IMR-90 (cell line): ENCODE data around the gene GTF3C4. TPM values are rescaled to one million over a fixed set of nuclear protein-coding genes. Genes with fewer than 3 reads are reported as not detected.

ENCODE experiments used
- ATAC-seq: fragments of 200-7000 bp; cut with Tn5 transposase; 2 replicates; pipeline ENCODE4 v1.9.1; 2020; ENCODE audit warnings: low read depth, mild to moderate bottlenecking, moderate library complexity
- BruUV-seq: library from RNA; stranded (reverse); fragments of 400-500 nt; replicated peaks from 2 replicates; lab custom pipeline; 2021; lab: Mats Ljungman, UMichigan
- CTCF ChIA-PET: fragments of 300-600 bp; formaldehyde crosslinking; extraction: SDS; loops from one replicate; lab custom pipeline; 2021; ENCODE audit warnings: antibody characterized with exemption; lab: Yijun Ruan, JAX
- POLR2A ChIA-PET: fragments of 300-600 bp; sonication (Branson Sonifier 250); formaldehyde crosslinking; loops from one replicate; lab custom pipeline; 2022; ENCODE audit warnings: antibody characterized with exemption; ENCODE audit not compliant: unreplicated experiment; lab: Charles Lee
- DNase-seq: peaks from one replicate; pipeline ENCODE4 v3.0.0; 2013
- H2AFZ ChIP-seq: replicated peaks from 2 replicates; pipeline ENCODE3; 2013; ENCODE audit warnings: low read length, mild to moderate bottlenecking; ENCODE audit not compliant: poor library complexity
- H2AK5ac ChIP-seq: 2 replicates; pipeline ENCODE4 v1.6.1; 2013; ENCODE audit warnings: low read depth, low read length, inconsistent platforms
- H2AK9ac ChIP-seq: replicated peaks from 2 replicates; pipeline ENCODE3; 2013; ENCODE audit warnings: mild to moderate bottlenecking, low read depth, low read length, moderate library complexity; ENCODE audit not compliant: poor library complexity
- H2BK120ac ChIP-seq: 2 replicates; pipeline ENCODE4 v1.6.1; 2013; ENCODE audit warnings: low read depth, low read length, inconsistent platforms
- H2BK15ac ChIP-seq: 3 replicates; pipeline ENCODE4 v1.6.1; 2013; ENCODE audit warnings: low read depth, low read length, inconsistent platforms
- H2BK20ac ChIP-seq: 2 replicates; pipeline ENCODE4 v1.6.1; 2013; ENCODE audit warnings: low read depth, mild to moderate bottlenecking, inconsistent platforms, low read length, moderate library complexity
- H2BK5ac ChIP-seq: 2 replicates; pipeline ENCODE4 v1.6.1; 2013; ENCODE audit warnings: mild to moderate bottlenecking, low read depth, low read length, inconsistent platforms; ENCODE audit not compliant: poor library complexity, severe bottlenecking
- H3K14ac ChIP-seq: replicated peaks from 2 replicates; pipeline ENCODE4 v1.6.1; 2013; ENCODE audit warnings: low read depth, low read length, inconsistent platforms
- H3K18ac ChIP-seq: 2 replicates; pipeline ENCODE4 v1.6.1; 2013; ENCODE audit warnings: low read depth, low read length, control low read depth
- H3K23ac ChIP-seq: 2 replicates; pipeline ENCODE4 v1.6.1; 2013; ENCODE audit warnings: low read depth, low read length, inconsistent platforms
- H3K27ac ChIP-seq: 2 replicates; pipeline ENCODE4 v1.5.1; 2013; ENCODE audit warnings: mild to moderate bottlenecking, control low read depth, low read length; ENCODE audit not compliant: insufficient read depth
- H3K27me3 ChIP-seq: 2 replicates; pipeline ENCODE4 v1.6.1; 2013; ENCODE audit warnings: low read length; ENCODE audit not compliant: control insufficient read depth, insufficient read depth
- H3K36me3 ChIP-seq: 2 replicates; pipeline ENCODE4 v1.6.1; 2013; ENCODE audit warnings: low read length, mixed read lengths; ENCODE audit not compliant: control insufficient read depth, insufficient read depth
- H3K4ac ChIP-seq: 2 replicates; pipeline ENCODE4 v1.6.1; 2013; ENCODE audit warnings: low read depth, low read length, inconsistent platforms
- H3K4me1 ChIP-seq: 2 replicates; pipeline ENCODE4 v1.6.1; 2013; ENCODE audit warnings: low read length, mixed read lengths; ENCODE audit not compliant: control insufficient read depth, insufficient read depth
- H3K4me2 ChIP-seq: 2 replicates; pipeline ENCODE4 v1.6.1; 2013; ENCODE audit warnings: low read depth, mild to moderate bottlenecking, control low read depth, low read length, moderate library complexity
- H3K4me3 ChIP-seq: 2 replicates; pipeline ENCODE4 v1.5.1; 2013; ENCODE audit warnings: low read depth, mild to moderate bottlenecking, control low read depth, low read length, moderate library complexity; ENCODE audit not compliant: insufficient read depth
- H3K56ac ChIP-seq: 2 replicates; pipeline ENCODE4 v1.6.1; 2013; ENCODE audit warnings: low read length, inconsistent platforms; ENCODE audit not compliant: insufficient read depth; ENCODE audit errors: extremely low read depth
- H3K79me1 ChIP-seq, 2 experiments: 2 replicates each; pipeline ENCODE4 v1.6.1; 2013; ENCODE audit warnings: low read length in 2 of 2, inconsistent platforms in 1 of 2, low read depth in 1 of 2
- H3K9ac ChIP-seq: 2 replicates; pipeline ENCODE4 v1.6.1; 2013; ENCODE audit warnings: low read depth, low read length, control low read depth
- H3K9me1 ChIP-seq: 2 replicates; pipeline ENCODE4 v1.6.1; 2013; ENCODE audit warnings: low read length, inconsistent platforms; ENCODE audit not compliant: insufficient read depth
- H3K9me3 ChIP-seq: 2 replicates; pipeline ENCODE4 v1.6.1; 2013; ENCODE audit warnings: low read length; ENCODE audit not compliant: control insufficient read depth, insufficient read depth
- H4K20me1 ChIP-seq: 2 replicates; pipeline ENCODE4 v1.6.1; 2013; ENCODE audit warnings: low read length, inconsistent platforms; ENCODE audit not compliant: insufficient read depth
- H4K5ac ChIP-seq: 2 replicates; pipeline ENCODE4 v1.6.1; 2013; ENCODE audit warnings: mild to moderate bottlenecking, low read depth, low read length, control low read depth
- H4K8ac ChIP-seq, 2 experiments: 2 replicates each; pipeline ENCODE4 v1.6.1; 2013; ENCODE audit warnings: low read depth in 2 of 2, low read length in 2 of 2, control low read depth in 1 of 2, inconsistent platforms in 1 of 2
- H4K91ac ChIP-seq: 2 replicates; pipeline ENCODE4 v1.6.1; 2013; ENCODE audit warnings: low read depth, low read length, inconsistent platforms; ENCODE audit not compliant: insufficient read depth
- BHLHE40 ChIP-seq: fragments of 150-350 bp; IDR thresholded peaks from 2 replicates; pipeline ENCODE4 v1.6.1; 2016; ENCODE audit warnings: mild to moderate bottlenecking, low read depth, low read length
- CEBPB ChIP-seq: IDR thresholded peaks from 2 replicates; pipeline ENCODE4 v1.6.1; 2012; ENCODE audit warnings: low read depth, low read length, improper control_type of control experiment
- CHD1 ChIP-seq: IDR thresholded peaks from 2 replicates; pipeline ENCODE4 v1.6.1; 2012; ENCODE audit warnings: low read depth, low read length, improper control_type of control experiment
- FOS ChIP-seq: fragments of 150-350 bp; IDR thresholded peaks from 2 replicates; pipeline ENCODE4 v1.6.1; 2016; ENCODE audit warnings: low read depth, low read length
- MAZ ChIP-seq: IDR thresholded peaks from 2 replicates; pipeline ENCODE4 v1.6.1; 2012; ENCODE audit warnings: low read depth, mild to moderate bottlenecking, low read length, improper control_type of control experiment, moderate library complexity, borderline replicate concordance
- MXI1 ChIP-seq: IDR thresholded peaks from 2 replicates; pipeline ENCODE4 v1.6.1; 2012; ENCODE audit warnings: low read depth, mild to moderate bottlenecking, low read length, moderate library complexity, borderline replicate concordance
- NFE2L2 ChIP-seq: fragments of 150-350 bp; IDR thresholded peaks from 2 replicates; pipeline ENCODE4 v1.6.1; 2016; ENCODE audit warnings: low read depth, mild to moderate bottlenecking, low read length
- POLR2A ChIP-seq: IDR thresholded peaks from 2 replicates; pipeline ENCODE4 v1.6.1; 2012; ENCODE audit warnings: mild to moderate bottlenecking, low read depth, low read length
- RAD21 ChIP-seq: IDR thresholded peaks from 2 replicates; pipeline ENCODE4 v1.6.1; 2012; ENCODE audit warnings: low read length, improper control_type of control experiment
- RCOR1 ChIP-seq: IDR thresholded peaks from 2 replicates; pipeline ENCODE4 v1.6.1; 2012; ENCODE audit warnings: mild to moderate bottlenecking, low read length, improper control_type of control experiment; ENCODE audit not compliant: insufficient replicate concordance
- RFX5 ChIP-seq: IDR thresholded peaks from 2 replicates; pipeline ENCODE4 v1.8.0; 2012; ENCODE audit warnings: low read depth, mild to moderate bottlenecking, low read length, moderate library complexity
- SMC3 ChIP-seq: fragments of 150-350 bp; IDR thresholded peaks from 2 replicates; pipeline ENCODE4 v1.6.1; 2016; ENCODE audit warnings: low read depth, mild to moderate bottlenecking, antibody characterized with exemption, low read length, moderate library complexity
- WGBS, 2 experiments: methylation state at CpG; one replicate each; pipeline versions ENCODE4 v1.1.5 to v1.1.7; 2013; ENCODE audit warnings: missing lambda C conversion rate in 2 of 2; ENCODE audit not compliant: insufficient read length in 1 of 2; ENCODE audit errors: extremely low coverage in 2 of 2; 5-methylcytosine and 5-hydroxymethylcytosine counted together
- dilution Hi-C: fragments of 300-500 bp; cut with HindIII; formaldehyde crosslinking; loops from one replicate; pipeline ENCODE4 v1.14.3; 2018; ENCODE audit warnings: low sequenced_read_pairs; ENCODE audit not compliant: unreplicated experiment
- in situ Hi-C: fragments of 300-500 bp; cut with MboI; formaldehyde crosslinking; loops from 3 replicates; pipeline ENCODE4 v1.14.3; 2019; ENCODE audit warnings: low sequenced_read_pairs, inconsistent platforms, mixed read lengths
- intact Hi-C: fragments of 100-400 bp; cut with micrococcal nuclease; formaldehyde crosslinking; loops from 2 replicates; pipeline ENCODE4 v1.10.0; 2022
- polyA plus RNA-seq, 3 experiments: library from polyadenylated mRNA; depleted of rRNA; stranded (reverse); fragments of >200 nt; gene quantifications; 2 replicates each; pipeline ENCODE4 v1.2.3, GENCODE V29; 2012; ENCODE audit warnings: low replicate concordance in 1 of 3
- total RNA-seq: library from RNA; depleted of rRNA; stranded (reverse); fragments of >200 nt; gene quantifications from 2 replicates; pipeline ENCODE4 v1.2.3, GENCODE V29; 2012
- TF ChIP-seq, protein P1 (sequence below): fragments of 150-350 bp; IDR thresholded peaks from 2 replicates; pipeline ENCODE4 v1.6.1; 2016; ENCODE audit warnings: low read depth, mild to moderate bottlenecking, low read length, moderate library complexity, borderline replicate concordance
- TF ChIP-seq, protein P2 (sequence below): conservative IDR thresholded peaks from 2 replicates; pipeline ENCODE4 v1.5.1; 2012; ENCODE audit warnings: mild to moderate bottlenecking, low read depth, low read length, improper control_type of control experiment
- TF ChIP-seq, protein P3 (sequence below): fragments of 150-350 bp; IDR thresholded peaks from 2 replicates; pipeline ENCODE4 v1.6.1; 2017; ENCODE audit warnings: mild to moderate bottlenecking, antibody characterized with exemption, low read length, low read depth

Gene GTF3C4
- total and polyA plus RNA-seq, 2 of the 4 experiments (the other 2 are of a cell fraction): 4.7 to 16.5 TPM

DNA sequence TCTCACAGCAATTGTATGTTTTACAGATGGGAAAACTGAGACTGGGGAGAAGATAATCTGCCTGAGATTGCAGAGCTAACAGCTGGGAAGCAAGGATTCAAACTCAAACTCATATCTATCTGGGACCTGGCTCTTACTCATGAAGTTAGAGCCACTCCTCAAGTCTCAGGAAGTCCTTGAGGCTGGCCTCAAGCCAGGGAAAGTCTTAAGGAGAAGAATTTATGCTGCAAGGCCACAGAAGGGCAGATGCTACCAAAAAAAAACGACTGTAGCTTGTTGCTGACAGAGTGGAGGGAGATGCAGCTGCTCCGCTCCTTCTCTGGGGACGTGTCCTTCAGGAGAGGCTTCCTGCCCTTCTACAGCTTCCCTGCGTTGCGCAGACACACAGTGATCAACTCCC lies 48.1 kb upstream of the GTF3C4 start:
- DNase-seq: peak; percentile 58
- intact Hi-C loops (no loop called here), in situ Hi-C loops (no loop called here), dilution Hi-C loops (no loop called here)
- H2AK5ac ChIP-seq: no peak overlapping the region
- peaks cover 23% of the 10 kb centered on the region for H3K36me3 ChIP-seq
- 66% methylated on average over 3 of the region's 5 CpGs; no CpG with 5 or more reads in 1 of the 2 experiments for WGBS, 2 experiments
- no peak overlapping the region for H3K23ac ChIP-seq
- H3K9ac ChIP-seq: no peak overlapping the region
- H4K5ac ChIP-seq: no peak overlapping the region
- CTCF ChIA-PET: interaction anchor here (0.5 to 0.6 kb wide), 2 partner anchors 38 to 1936 kb away, joined by 3 to 5 read pairs; no protein-coding TSS in a partner anchor
- H4K91ac ChIP-seq: no peak overlapping the region
- no peak overlapping the region for H3K18ac ChIP-seq
- H3K56ac ChIP-seq: no peak overlapping the region
- no peak overlapping the region for H3K4ac ChIP-seq
- no peak overlapping the region for H2BK5ac ChIP-seq
- TF ChIP-seq MAZ (no peak), RCOR1 (no peak), SMC3 (no peak), FOS (no peak), NFE2L2 (no peak), CEBPB (no peak), BHLHE40 (no peak), RAD21 (no peak), POLR2A (no peak), RFX5 (no peak), MXI1 (no peak), CHD1 (no peak)
- TF ChIP-seq, protein P1, sequence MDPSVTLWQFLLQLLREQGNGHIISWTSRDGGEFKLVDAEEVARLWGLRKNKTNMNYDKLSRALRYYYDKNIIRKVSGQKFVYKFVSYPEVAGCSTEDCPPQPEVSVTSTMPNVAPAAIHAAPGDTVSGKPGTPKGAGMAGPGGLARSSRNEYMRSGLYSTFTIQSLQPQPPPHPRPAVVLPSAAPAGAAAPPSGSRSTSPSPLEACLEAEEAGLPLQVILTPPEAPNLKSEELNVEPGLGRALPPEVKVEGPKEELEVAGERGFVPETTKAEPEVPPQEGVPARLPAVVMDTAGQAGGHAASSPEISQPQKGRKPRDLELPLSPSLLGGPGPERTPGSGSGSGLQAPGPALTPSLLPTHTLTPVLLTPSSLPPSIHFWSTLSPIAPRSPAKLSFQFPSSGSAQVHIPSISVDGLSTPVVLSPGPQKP: no peak
- TF ChIP-seq, protein P2, sequence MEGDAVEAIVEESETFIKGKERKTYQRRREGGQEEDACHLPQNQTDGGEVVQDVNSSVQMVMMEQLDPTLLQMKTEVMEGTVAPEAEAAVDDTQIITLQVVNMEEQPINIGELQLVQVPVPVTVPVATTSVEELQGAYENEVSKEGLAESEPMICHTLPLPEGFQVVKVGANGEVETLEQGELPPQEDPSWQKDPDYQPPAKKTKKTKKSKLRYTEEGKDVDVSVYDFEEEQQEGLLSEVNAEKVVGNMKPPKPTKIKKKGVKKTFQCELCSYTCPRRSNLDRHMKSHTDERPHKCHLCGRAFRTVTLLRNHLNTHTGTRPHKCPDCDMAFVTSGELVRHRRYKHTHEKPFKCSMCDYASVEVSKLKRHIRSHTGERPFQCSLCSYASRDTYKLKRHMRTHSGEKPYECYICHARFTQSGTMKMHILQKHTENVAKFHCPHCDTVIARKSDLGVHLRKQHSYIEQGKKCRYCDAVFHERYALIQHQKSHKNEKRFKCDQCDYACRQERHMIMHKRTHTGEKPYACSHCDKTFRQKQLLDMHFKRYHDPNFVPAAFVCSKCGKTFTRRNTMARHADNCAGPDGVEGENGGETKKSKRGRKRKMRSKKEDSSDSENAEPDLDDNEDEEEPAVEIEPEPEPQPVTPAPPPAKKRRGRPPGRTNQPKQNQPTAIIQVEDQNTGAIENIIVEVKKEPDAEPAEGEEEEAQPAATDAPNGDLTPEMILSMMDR: no peak
- TF ChIP-seq, protein P3, sequence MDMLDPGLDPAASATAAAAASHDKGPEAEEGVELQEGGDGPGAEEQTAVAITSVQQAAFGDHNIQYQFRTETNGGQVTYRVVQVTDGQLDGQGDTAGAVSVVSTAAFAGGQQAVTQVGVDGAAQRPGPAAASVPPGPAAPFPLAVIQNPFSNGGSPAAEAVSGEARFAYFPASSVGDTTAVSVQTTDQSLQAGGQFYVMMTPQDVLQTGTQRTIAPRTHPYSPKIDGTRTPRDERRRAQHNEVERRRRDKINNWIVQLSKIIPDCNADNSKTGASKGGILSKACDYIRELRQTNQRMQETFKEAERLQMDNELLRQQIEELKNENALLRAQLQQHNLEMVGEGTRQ: no peak
- no peak overlapping the region for H3K14ac ChIP-seq
- no peaks in the 10 kb centered on the region for H3K4me1 ChIP-seq
- no peaks in the 10 kb centered on the region for H3K9me3 ChIP-seq
- H4K20me1 ChIP-seq: no peaks in the 10 kb centered on the region
- no peaks in the 10 kb centered on the region for H3K27me3 ChIP-seq
- no peak overlapping the region for H2BK15ac ChIP-seq
- no peak overlapping the region for H3K4me2 ChIP-seq
- H2AFZ ChIP-seq: no peak overlapping the region
- H3K79me1 ChIP-seq: no peaks in the 10 kb centered on the region; a peak in 1 of 4 replicates
- H3K27ac ChIP-seq: no peak overlapping the region
- no peak overlapping the region for H3K4me3 ChIP-seq
- peak overlapping the region; percentile 42 for H2AK9ac ChIP-seq
- H2BK120ac ChIP-seq: no peak overlapping the region
- POLR2A ChIA-PET: no interaction called here
- no peak overlapping the region for H2BK20ac ChIP-seq
- no peaks in the 10 kb centered on the region; the same call in 1 of the 2 replicates for H3K9me1 ChIP-seq
- ATAC-seq: no peak
- BruUV-seq: no TSS peak
- no peak overlapping the region for H4K8ac ChIP-seq
